ENCODE results near the gene MYO3B.
A peak's percentile ranks its signal among the peaks of the same experiment; 100 is the strongest.

MYO3B gene

DNA sequence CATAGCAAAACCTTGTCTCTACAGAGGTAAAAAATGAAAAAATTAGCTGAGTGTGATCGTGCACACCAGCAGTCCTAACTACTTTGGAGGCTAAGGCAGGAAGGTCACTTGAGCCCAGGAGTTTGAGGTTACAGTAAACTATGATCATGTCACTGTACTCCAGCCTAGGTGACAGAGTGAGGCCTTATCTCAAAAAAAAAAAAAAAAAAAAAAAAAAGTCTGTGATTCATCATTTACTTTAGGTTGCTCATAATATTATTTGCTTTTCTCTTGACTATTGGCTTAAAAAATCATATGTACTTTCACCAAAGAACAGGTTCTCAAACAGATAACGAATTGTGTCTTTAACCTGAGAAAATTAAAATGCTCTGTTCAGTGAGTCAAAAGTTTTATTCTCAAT lies 129.1 kb downstream of the MYO3B start:
- DNase-seq = no peak

DNA sequence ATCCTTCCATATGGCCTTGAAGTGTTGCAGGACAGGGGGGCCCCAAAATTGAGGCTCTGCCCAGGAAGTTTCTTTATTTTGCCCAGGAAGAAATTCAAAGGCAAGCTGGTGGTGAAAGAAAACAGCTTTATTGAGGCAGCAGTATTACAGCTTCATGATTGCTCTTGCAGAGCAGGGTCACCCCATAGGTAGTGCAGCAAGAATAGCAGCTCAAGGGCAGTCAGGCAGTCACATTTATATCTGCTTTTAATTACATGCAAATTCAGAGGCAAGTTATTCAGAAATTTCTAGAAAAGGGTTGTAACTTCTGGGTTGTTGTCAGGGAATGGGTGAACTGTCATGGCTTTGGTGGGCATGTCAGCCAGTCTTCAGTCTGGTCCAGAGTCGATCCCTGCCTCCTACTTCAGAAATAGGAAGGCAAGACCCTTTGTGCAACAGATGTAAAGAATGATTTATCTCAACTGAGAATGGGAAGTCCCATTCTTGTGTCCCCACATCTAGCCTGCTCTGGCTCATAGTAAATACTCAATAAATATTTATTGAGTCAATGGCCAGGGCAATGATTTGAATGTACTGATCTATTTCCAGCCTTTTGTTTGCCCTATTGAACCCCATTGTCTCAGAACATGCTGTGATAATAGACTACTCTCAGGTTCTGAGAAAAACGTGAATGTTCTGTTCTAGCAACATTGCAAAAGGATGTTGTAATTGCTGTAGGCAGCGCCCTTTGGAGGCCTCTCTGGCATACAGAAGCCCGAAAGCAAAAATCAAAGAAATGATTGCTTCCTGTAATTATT lies 129.8 kb downstream of the MYO3B start:
- no peak for DNase-seq

DNA sequence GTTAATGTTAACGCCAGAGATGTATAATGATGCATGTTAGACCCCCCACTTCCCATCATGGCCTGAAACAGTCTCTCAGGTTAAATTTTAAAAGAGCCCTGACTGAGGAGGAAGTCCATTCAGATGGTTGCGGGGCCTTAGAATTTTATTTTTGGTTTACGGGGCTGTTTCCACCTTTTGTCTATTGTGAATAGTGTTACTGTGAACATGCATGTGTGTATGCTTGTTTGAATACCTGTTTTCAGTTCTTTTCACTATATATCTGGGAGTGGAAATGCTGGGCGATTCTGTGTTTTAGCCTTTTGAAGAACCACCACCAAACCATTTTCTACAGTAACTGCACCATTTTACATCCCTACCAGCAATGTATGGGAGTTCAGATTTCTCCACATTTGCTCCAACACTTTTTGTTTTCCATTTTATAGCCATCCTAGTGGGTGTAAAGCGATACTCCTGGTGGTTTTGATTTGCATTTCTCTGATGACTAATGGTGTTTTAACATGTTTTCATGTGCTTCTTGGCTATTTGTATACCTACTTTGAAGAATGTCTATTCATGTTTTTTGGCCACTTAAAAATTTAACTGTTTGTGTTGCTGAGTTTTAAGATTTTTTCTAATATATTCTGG lies 133.0 kb downstream of the MYO3B start:
- no peak for DNase-seq

DNA sequence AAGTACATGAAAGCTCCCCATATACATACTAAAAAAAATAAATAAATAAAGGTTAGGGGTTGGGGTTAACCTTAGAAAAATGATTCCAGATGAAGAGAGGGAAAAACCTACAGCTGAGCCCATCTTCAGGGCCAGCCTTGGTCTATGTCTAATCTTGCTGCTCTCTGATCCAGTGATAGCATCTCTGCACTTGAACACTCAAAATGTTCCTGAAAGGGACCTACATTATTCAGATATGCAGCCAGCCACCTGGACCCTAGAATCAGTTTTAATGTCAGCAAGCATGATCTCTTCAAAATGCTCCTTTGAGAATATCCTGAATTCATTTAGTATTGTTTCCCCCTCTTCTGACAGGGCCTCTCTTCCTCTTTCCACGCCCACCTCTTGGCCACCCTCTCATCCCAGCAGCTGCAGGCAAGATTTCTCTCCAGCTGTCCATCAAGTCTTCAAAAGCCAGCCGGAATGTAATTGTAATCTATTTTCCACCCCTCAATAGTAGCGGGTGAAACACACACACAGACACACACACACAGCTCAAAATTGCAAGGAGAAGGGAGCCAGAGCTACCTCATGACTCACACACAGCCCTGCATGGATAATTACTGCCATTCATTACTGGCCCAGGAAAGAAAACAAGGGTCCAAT lies 135.5 kb downstream of the MYO3B start:
- no peak for DNase-seq

DNA sequence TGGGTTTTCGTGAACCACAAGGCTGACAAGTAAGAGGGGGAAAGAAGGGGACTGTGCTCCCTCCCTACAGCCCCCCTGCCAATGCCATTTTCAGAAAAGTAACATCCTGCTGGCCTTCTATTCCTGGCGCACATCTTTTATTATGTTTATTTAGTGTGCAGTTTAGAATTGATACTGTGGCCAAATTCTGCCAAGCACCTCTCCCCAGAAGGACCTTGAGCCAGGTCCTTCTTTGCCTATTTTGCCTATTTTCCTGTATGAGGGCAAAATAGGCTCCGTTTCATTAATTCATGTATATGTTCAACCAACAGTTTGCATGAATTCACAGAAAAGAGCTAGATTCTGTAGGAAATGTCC lies 136.0 kb downstream of the MYO3B start:
- DNase-seq = no peak

DNA sequence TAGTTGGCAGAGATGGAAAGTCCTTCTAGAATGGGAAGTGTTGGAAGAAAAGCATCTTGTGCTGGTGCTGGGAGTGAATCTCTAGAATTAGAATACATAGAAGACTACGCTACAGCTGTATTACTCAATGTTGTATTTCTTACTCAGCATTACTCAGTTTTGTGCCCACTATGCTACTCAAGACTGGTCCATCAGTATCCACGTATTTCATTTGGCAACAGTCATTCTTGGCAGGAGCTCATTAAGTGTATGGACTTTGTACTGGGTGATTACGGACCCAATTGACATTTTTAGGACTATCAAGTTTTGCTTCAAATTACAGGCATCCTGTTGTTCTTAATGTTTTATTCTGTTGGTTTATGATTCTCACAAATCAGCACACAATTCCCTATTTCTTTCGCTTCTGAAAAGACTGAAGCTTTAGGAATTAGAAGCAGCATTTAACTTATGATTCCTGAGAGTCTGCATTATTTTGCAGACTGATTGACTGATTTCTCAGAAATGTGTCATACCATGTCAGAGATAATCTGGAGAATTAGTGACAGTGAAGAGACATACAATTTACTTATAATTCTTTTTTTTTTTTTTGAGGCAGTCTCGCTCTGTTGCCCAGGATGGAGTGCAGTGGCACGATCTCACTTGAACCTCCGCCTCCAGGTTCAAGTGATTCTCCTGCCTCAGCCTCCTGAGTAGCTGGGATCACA lies 136.9 kb downstream of the MYO3B start:
- DNase-seq = no peak

DNA sequence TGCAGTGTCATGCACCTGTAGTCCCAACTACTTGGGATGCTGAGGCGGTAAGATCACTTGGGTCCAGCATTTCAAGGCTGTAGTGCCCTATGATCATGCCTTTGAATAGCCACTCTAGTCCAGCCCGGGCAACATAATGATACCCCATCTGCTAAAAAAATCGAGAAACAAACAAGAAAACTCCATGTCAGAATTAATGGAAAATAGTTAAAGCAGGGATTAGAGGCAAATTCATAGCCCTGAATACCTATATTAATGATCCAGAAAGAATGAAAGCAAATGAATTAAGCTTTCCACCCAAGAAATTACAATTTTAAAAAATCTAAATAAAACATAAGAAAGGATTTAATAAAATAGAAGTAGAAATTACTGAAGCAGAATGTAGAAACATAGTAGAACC lies 143.0 kb downstream of the MYO3B start:
- no peak for DNase-seq

DNA sequence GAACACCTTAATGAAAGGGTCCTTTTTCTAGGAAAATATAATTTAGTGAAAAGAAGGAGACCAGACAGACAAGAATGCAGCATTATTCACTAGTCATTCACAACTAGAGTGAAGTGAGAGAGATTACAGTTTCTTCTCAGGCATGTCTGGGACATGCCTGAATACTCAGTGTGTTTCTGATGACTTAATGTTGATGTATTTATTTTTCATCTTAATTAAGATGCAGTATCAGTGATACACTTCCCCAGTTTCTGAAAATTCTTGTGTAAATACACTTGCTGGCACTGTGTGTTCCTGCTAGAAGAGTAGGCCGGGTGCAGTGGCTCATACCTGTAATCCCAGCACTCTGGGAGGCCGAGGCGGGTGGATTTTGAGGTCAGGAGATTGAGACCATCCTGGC lies 143.6 kb downstream of the MYO3B start:
- no peak for DNase-seq

DNA sequence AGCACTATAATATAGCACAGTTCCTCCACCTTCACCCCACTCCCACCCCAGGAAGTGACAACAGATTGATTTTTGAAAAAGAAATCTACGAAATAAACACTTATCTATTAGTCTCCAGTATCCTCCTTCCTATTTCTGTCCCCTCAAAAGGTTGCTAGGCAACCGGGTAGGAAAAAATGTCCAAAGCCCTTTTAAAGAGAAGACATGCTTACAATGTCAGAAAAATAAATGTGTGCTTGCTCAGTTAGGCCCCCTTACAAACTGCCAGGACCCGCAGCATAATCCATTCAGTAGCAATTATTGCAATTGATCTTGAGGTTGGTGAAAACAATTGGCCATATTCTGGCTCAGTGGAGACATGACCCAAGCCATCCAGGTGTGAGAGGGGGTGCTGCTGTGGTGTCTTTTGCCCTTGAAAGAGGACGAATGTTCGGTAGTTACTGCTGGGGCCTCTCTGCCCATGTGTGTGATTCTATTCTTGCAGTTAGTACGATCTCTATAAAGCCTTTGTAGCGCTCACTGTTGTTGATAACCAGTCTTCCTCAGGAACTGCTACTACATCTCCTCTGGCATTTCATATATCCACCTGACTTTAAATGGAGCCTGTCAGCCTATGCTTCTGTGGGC lies 144.3 kb downstream of the MYO3B start:
- no peak for DNase-seq

DNA sequence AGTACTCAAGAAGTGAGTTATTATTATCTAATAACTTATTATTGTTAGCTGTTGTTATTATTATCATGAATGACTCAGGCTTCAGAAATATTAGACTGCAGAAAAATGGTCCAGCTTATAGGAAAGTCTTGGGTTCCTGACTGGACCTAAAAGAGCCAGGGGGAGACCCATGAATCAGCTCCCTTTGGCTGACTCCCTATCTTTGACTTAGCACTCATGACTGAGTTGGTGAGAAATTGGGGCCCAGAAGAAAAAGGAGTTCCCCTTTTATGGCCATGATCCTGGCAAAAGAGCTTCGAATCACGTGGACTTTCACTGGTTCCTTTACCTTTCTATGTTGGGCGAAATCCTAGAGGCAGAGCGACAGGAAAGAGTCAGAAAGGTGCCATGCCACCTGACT lies 145.8 kb downstream of the MYO3B start:
- DNase-seq = no peak

DNA sequence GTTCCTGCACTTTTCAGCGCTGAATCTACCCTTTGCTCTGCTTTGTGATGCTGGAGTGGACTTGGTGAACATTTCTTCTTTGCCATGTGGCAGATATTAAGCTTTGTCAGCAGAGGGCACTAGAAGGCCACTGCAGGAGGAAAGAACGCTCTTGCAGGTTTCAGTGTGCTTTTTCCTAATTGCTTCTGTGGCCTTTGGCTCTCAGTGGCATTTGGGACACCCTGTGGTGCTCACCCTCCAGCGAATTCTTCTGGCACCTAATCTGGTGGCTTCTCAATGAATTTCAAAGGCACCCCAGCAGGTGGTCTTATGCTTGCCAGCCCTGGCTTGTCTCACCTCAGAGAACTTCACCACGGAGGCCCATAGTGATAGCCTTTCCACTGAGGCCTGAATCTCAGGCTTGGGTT lies 146.7 kb downstream of the MYO3B start:
- DNase-seq = peak; percentile 23

DNA sequence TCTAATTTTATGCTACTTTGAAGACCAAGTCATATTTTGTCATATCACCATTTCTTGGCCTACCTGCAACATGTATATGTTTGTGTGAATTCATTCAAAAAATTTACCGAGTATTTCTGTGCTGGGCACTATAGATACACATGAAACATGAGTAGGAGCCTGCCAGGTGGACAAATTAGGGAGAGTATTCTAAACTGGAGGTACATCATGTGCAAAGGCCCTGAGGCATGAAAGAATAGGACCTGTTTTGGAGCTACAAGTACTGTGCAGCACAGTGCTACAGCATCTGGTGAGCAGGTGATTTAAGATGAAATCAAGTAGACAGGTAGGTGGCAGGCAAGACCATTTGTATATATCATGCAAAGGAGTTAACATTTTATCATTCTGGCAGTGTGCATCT lies 152.9 kb downstream of the MYO3B start:
- DNase-seq = no peak

DNA sequence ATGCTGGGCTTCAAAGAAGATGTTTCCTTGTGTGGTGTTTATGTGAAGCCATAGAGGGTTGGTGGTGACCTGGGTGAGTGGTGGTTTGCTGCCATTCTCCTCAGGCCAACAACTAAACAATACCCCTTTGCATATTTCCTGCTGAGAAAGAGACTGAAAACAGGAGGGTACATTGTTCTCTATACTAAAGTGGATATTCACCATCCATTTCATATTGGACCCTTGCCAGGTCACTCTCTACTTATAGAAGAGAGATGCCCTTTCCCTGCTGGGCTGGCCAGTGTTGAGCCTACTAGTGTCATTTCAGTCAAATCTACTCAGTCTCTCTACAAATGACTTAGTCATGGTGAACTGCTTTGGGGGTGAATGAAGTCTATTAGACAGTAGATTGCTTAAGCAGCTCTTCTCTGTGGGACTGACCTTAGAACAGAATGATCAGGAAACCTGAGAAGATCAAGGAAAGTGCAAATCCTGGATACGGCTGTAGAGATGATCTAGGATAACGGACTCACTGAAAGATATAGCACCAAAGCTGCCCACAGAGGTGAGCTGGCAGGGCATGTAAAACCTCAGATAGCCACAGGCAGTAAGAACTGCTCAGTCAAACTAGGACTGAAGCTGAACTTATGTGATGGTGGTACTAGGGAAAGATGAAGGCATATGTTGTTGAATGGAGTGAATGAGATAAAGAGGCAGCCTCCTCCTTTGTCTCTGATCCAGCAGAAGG lies 154.9 kb downstream of the MYO3B start:
- no peak for DNase-seq

DNA sequence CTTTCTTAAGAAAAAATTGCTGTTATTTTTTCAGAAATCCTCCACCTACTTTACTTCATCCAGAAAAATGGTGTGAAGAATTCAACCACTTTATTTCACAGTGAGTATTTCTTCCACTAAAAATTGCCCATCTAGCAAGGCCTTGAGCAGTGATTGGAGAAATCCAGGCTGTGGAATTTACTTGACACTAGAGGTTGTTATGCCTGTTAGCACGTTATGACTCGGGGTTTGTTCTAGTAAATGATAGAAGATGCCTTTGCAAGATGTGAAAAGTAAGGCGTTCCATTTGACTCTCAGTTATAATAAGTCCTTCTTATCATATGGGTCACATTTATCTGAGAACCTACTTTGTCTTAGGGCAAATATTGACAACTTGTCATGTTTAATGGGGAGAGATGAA lies 157.4 kb downstream of the MYO3B start:
- DNase-seq = no peak

DNA sequence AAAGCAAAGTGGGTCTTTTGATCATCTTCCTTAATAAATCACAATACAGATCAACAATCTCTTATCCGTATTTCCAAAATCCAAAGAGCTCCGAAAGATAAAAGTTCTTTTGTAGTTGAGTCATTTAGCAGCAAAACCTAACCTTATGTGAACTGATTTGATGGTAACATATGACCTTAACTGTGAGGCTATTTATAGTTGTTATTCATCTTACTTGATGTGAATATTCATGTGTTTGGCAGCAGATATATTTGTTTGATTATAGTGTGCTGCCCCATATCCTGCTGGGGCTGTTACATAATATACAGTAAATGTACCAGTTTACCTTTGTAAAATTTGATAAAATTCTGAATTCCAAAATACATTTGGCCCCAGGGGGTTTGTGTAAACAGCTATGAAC lies 158.5 kb downstream of the MYO3B start:
- no peak for DNase-seq

DNA sequence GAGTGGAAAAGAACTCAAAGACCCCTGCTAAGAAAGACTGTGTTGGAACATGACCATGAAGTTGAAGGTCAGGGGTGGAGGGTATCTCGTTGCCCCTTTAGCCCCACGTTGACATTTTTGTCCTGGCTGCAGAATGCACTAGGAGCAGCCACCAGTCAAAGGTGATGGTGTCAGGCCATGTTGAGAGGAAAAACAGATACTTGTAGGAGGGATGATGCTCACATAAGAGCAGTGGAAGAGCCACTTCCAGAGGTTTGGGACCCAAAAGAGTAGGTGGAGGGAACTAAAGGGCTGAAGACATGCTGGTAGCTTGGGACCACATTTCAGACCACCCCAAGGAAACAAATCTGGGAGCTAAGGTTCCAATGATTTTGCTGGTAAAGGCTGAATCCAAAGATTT lies 159.0 kb downstream of the MYO3B start:
- no peak for DNase-seq

DNA sequence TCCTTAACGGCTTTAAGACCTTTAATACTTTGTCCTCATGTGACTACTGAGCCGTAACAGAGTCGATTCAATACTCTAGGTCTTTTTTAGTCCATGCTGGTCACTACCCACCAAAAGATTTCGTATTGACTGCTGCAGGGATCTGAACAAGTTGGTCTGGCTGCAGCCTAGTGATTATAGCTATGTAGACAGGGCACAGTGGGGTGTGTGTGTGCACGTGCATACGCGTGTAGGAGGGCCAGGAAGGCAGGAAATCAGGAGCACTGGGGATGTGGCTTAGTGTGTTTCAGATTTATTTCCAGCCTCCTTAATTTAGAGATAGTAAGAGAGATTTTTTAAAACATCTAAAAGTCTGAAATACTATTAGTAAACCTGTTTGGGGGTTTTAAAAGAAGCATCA lies 161.4 kb downstream of the MYO3B start:
- no peak for DNase-seq

DNA sequence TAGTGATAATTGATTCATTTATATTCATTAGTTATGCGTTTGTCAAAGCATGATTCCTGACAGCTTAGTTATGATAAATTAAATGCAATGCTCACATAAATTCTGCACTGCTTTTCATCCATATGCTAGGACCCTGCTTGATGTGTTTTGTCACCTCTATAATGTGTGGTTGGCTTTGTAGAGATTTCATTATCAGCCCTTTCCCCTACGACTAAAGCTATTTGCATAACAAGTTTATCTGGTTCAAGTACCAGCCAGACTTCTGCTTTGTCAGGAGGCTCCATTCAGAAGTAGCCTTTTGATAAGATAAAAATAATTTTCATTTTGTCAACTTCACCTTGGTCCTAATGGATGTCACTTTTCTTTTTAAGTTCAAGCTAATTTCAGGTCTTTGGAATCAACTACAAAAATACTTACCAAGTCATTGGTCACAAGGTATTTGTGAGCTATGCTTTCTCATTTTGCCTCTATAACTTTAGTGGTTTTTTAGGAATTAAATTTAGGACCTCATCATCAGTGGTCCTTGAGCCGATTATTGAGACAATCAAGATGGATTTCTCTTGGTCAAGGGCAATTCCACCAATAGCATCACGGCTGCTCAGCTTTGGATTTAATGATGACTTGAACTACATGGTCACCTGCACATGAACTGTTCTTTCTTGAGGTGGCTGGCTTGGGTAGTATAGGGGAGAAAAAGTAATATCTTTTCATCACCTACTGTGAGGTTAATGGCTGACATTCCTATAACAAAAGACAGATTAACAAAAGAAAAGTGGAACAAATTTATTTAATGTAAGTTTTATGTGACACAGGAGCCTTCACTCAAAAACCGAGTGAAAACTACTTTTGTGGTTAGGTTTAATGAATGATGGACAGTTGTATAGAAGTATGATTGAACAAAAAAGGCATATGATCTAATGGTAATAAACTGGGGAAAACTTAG lies 162.1 kb downstream of the MYO3B start:
- DNase-seq = no peak

DNA sequence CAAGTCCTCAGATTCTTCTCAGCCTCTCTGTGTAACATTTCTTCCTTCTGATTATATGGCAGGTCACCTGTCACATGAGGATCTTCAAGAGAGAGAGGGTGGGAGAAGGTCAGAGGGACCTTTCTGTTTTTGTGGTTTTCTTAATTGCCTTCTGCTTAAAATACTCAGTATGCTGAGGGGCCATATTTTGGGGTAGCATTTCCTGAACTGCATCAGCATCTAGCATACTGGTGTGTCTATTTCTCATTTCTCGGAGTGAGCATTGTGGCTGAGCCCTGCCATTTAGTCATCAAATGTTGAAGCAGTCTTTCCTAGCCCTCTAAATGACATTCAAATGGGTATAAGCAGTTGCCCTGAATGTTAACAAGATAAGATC lies 162.7 kb downstream of the MYO3B start:
- peak; percentile 15 for DNase-seq

DNA sequence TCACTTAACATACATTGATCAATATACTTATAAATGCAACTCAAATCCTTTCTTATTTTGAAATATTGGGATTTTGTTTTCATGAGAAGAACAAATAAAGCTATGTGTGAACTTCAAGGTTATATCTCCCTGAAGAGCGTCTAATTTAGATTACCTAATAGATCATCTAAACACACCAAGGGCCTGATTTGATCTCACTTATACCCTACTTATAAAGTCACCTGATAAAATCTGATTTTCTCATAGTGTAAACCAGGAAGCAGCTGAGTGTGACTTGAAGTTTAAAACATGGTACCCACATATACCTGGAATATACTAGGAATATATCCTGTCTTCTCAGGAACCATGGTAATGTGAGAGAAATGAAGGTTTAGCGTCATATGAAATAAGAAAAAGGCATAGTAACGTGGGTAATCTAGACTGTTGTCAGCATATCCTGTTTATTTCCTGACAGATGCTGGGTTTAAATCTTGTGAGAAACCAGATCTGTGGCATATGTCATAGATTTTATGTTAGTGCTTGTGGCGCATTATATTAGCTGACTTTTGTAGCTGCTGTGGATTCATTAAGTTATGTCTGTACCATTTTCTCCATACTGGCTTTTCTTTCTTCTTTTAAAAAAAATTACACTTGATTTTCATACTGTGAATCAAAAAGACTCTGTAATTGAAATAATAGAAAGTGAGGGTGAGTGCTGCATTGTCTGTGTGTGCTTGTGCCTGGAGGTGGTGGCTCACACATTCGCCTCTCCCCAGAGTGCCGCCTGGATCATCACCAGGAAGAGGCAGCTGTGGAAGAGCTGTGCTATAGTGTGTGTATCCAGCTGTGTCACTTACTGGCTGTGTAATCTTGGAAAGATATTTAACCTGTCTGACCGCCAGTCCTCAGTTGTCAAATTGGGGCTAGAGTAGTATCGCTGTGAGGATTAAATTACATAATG lies 164.0 kb downstream of the MYO3B start:
- no peak for DNase-seq

All from stimulated activated CD4-positive, alpha-beta T cell treated with anti-CD3 and anti-CD28 coated beads, Interleukin-1b, Interleukin-23, amount 100 ng/mL, for 48 hours (primary cell).